KMS-11 (cell line): ENCODE results near the gene BNIP2.

Experiments used
- H2AFZ ChIP-seq: fragments of 200-600 bp; sonication (generic); 2 replicates; pipeline ENCODE4 v1.6.1; 2016; ENCODE audit warnings: antibody characterized with exemption, mixed run types, low read depth
- H3K27ac ChIP-seq: fragments of 200-600 bp; sonication (generic); 2 replicates; pipeline ENCODE4 v1.6.1; 2016; ENCODE audit warnings: mild to moderate bottlenecking, mixed run types
- H3K27me3 ChIP-seq: fragments of 200-600 bp; sonication (generic); 2 replicates; pipeline ENCODE4 v1.6.1; 2017; ENCODE audit warnings: mild to moderate bottlenecking, low read depth, mixed run types, moderate library complexity; ENCODE audit not compliant: insufficient read depth
- H3K36me3 ChIP-seq: fragments of 200-600 bp; sonication (generic); 2 replicates; pipeline ENCODE4 v1.6.1; 2017; ENCODE audit warnings: mild to moderate bottlenecking, mixed run types; ENCODE audit not compliant: insufficient read depth
- H3K4me1 ChIP-seq: fragments of 200-600 bp; sonication (generic); 2 replicates; pipeline ENCODE4 v1.6.1; 2016; ENCODE audit warnings: mild to moderate bottlenecking, low read depth, mixed run types; ENCODE audit not compliant: poor library complexity, severe bottlenecking
- H3K4me2 ChIP-seq: fragments of 200-600 bp; sonication (generic); 2 replicates; pipeline ENCODE4 v1.7.0; 2016; ENCODE audit warnings: mild to moderate bottlenecking, mixed run types
- H3K4me3 ChIP-seq: fragments of 200-600 bp; sonication (generic); IDR thresholded peaks from 2 replicates; pipeline ENCODE4 v1.6.1; 2017; ENCODE audit warnings: low read depth, low read length, mixed read lengths; ENCODE audit not compliant: insufficient read depth
- H3K79me2 ChIP-seq: fragments of 200-600 bp; sonication (generic); 2 replicates; pipeline ENCODE4 v1.6.1; 2016; ENCODE audit warnings: low read depth, mixed run types; ENCODE audit not compliant: insufficient read depth
- H3K9ac ChIP-seq: fragments of 200-600 bp; sonication (generic); 2 replicates; pipeline ENCODE4 v1.6.1; 2016; ENCODE audit warnings: mild to moderate bottlenecking, mixed run types
- H4K20me1 ChIP-seq: fragments of 200-600 bp; sonication (generic); 2 replicates; pipeline ENCODE4 v1.6.1; 2016; ENCODE audit warnings: mild to moderate bottlenecking, mixed run types; ENCODE audit not compliant: insufficient read depth
- CTCF ChIP-seq: fragments of 200-600 bp; sonication (generic); conservative IDR thresholded peaks from 2 replicates; pipeline ENCODE4 v1.6.1; 2017; ENCODE audit warnings: low read depth, mild to moderate bottlenecking, antibody characterized with exemption, low read length, moderate library complexity, mixed read lengths

Gene BNIP2

GRCh38 chr15:59687836-59688235, 1.3 kb downstream of the BNIP2 start:
- H3K27ac ChIP-seq, result peak overlapping the region; percentile 91; the same call in 1 of the 2 replicates
- no peak overlapping the region for H2AFZ ChIP-seq
- no peak overlapping the region for H3K4me3 ChIP-seq
- H3K27me3 ChIP-seq, result no peaks in the 10 kb centered on the region
- no peak for TF ChIP-seq CTCF
- H3K4me1 ChIP-seq, result peaks cover 38% of the 10 kb centered on the region
- no peaks in the 10 kb centered on the region for H3K36me3 ChIP-seq
- H3K9ac ChIP-seq, result peak overlapping the region; percentile 84
- peaks cover 63% of the 10 kb centered on the region for H3K79me2 ChIP-seq
- peak overlapping the region; percentile 96 for H3K4me2 ChIP-seq
- H4K20me1 ChIP-seq, result peaks cover 23% of the 10 kb centered on the region

- no peak overlapping the region for H3K4me3 ChIP-seq
- H3K4me1 ChIP-seq, result peaks cover 38% of the 10 kb centered on the region
- H3K9ac ChIP-seq, result no peak overlapping the region
- H3K36me3 ChIP-seq, result no peaks in the 10 kb centered on the region
- peaks cover 63% of the 10 kb centered on the region for H3K79me2 ChIP-seq
- H4K20me1 ChIP-seq, result peaks cover 23% of the 10 kb centered on the region
- H3K27ac ChIP-seq, result no peak overlapping the region
- H2AFZ ChIP-seq, result no peak overlapping the region
- no peak overlapping the region for H3K4me2 ChIP-seq
- no peak for TF ChIP-seq CTCF
- H3K27me3 ChIP-seq, result no peaks in the 10 kb centered on the region
These were observed 2.7 kb downstream of the BNIP2 start for GRCh38 chr15:59686389-59686788.

- Histone ChIP-seq H3K4me2 (0 out of 2 replicates have a peak overlapping the region, but pooled peaks have one; percentile 2), H4K20me1 (peaks cover 23% of the 10 kb centered on the region), H2AFZ (no peak overlapping the region), H3K36me3 (no peaks in the 10 kb centered on the region), H3K4me3 (no peak overlapping the region), H3K79me2 (peaks cover 63% of the 10 kb centered on the region), H3K27me3 (no peaks in the 10 kb centered on the region), H3K4me1 (peaks cover 35% of the 10 kb centered on the region), H3K27ac (no peak overlapping the region), H3K9ac (no peak overlapping the region)
- TF ChIP-seq CTCF, result no peak
These were observed 3.3 kb downstream of the BNIP2 start for GRCh38 chr15:59685737-59686297.

- Histone ChIP-seq H3K79me2 (peaks cover 30% of the 10 kb centered on the region), H3K9ac (no peak overlapping the region), H3K4me3 (no peak overlapping the region), H3K4me2 (no peak overlapping the region), H3K4me1 (peaks cover 5% of the 10 kb centered on the region), H3K27me3 (no peaks in the 10 kb centered on the region), H4K20me1 (peaks cover 6% of the 10 kb centered on the region; the same call in 1 of the 2 replicates), H3K27ac (no peak overlapping the region), H2AFZ (no peak overlapping the region), H3K36me3 (0 out of 2 replicates have a peak, but pooled peaks cover 5% of the 10 kb centered on the region)
- TF ChIP-seq CTCF, result no peak
These were observed 8.2 kb downstream of the BNIP2 start for GRCh38 chr15:59680870-59681269.
